PFSK-1 (cell line): ENCODE data around the gene CCDC12.

Source experiments
- FOXP2 ChIP-seq: optimal IDR thresholded peaks from 2 replicates; pipeline ENCODE3; 2011; ENCODE audit warnings: borderline replicate concordance, control low read depth, inconsistent platforms; ENCODE audit not compliant: insufficient read depth; ENCODE audit errors: extremely low read length, extremely low read depth
- POLR2AphosphoS5 ChIP-seq: IDR thresholded peaks from 2 replicates; pipeline ENCODE4 v1.6.1; 2012; ENCODE audit warnings: low read depth, mild to moderate bottlenecking, control low read depth, low read length, moderate library complexity
- REST ChIP-seq, 2 experiments: IDR thresholded peaks; 2 replicates each; pipeline versions ENCODE4 v1.6.1 to v1.8.0; 2011 to 2012; ENCODE audit warnings: low read depth in 2 of 2, low read length in 2 of 2, control low read depth in 1 of 2, inconsistent platforms in 1 of 2, mild to moderate bottlenecking in 1 of 2, moderate library complexity in 1 of 2; ENCODE audit not compliant: insufficient read depth in 1 of 2
- SIN3A ChIP-seq: IDR thresholded peaks from 2 replicates; pipeline ENCODE4 v1.6.1; 2012; ENCODE audit warnings: mild to moderate bottlenecking, low read length, moderate library complexity, borderline replicate concordance; ENCODE audit not compliant: insufficient read depth
- TAF1 ChIP-seq: IDR thresholded peaks from 2 replicates; pipeline ENCODE4 v1.6.1; 2012; ENCODE audit warnings: low read length, control low read depth, borderline replicate concordance; ENCODE audit not compliant: insufficient read depth

- TF ChIP-seq REST (IDR thresholded peaks at IDR 0.05; ENCODE audit: insufficient read depth in 1 of 2, low read depth in 2 of 2, low read length in 2 of 2) (no peak), TAF1 (no peak), POLR2AphosphoS5 (no peak), SIN3A (no peak), FOXP2 (no peak)
Measured at GRCh38 chr3:47004369-47005211, 28.0 kb upstream of the CCDC12 start.
